Stimulated activated CD4-positive, alpha-beta T cell treated with anti-CD3 and anti-CD28 coated beads, Interleukin-4, amount 100 ng/mL, for 4 hours (primary cell): Measurements from ENCODE around the gene CTRB1.

ENCODE experiments used
- DNase-seq, 2 experiments: peaks; one replicate each; pipeline ENCODE4 v3.0.0-alpha.2; 2020

The CTRB1 gene

GRCh38 chr16:75218256-75219076 is at the start of gene CTRB1:
Gene CTRB1 (plus strand): TSS chr16:75218988. CDS start chr16:75219008, 20 bp downstream.
- DNase-seq, result no peak

- DNase-seq, result no peak
Measured at GRCh38 chr16:75169899-75170405, 48.8 kb upstream of the CTRB1 start.

GRCh38 chr16:75172578-75172977 is 46.2 kb upstream of the CTRB1 start:
- DNase-seq, result no peak

GRCh38 chr16:75175074-75175473 is 43.7 kb upstream of the CTRB1 start:
- no peak for DNase-seq

- DNase-seq, result no peak
Measured at GRCh38 chr16:75176926-75177325, 41.9 kb upstream of the CTRB1 start.

GRCh38 chr16:75179208-75179607 is 39.6 kb upstream of the CTRB1 start:
- no peak for DNase-seq

GRCh38 chr16:75181630-75182029 is 37.2 kb upstream of the CTRB1 start:
- DNase-seq, result no peak

GRCh38 chr16:75188832-75189477 is 29.8 kb upstream of the CTRB1 start:
- DNase-seq, result no peak

- no peak for DNase-seq
Measured at GRCh38 chr16:75189638-75190245, 29.0 kb upstream of the CTRB1 start.

GRCh38 chr16:75192606-75193264 is 26.1 kb upstream of the CTRB1 start:
- no peak for DNase-seq

GRCh38 chr16:75193265-75193650 is 25.5 kb upstream of the CTRB1 start:
- no peak for DNase-seq

GRCh38 chr16:75193730-75194444 is 24.9 kb upstream of the CTRB1 start:
- DNase-seq, result no peak

- DNase-seq, result no peak
Measured at GRCh38 chr16:75195811-75196790, 22.7 kb upstream of the CTRB1 start.

GRCh38 chr16:75196836-75197235 is 22.0 kb upstream of the CTRB1 start:
- DNase-seq, result no peak

- DNase-seq, result no peak
Measured at GRCh38 chr16:75197522-75198134, 21.2 kb upstream of the CTRB1 start.

- no peak for DNase-seq
Measured at GRCh38 chr16:75198135-75198600, 20.6 kb upstream of the CTRB1 start.

- no peak for DNase-seq
Measured at GRCh38 chr16:75202069-75202590, 16.7 kb upstream of the CTRB1 start.

GRCh38 chr16:75203096-75203495 is 15.7 kb upstream of the CTRB1 start:
- DNase-seq, result no peak

- DNase-seq, result no peak
Measured at GRCh38 chr16:75203667-75204409, 14.9 kb upstream of the CTRB1 start.

- DNase-seq, result no peak
Measured at GRCh38 chr16:75204410-75204758, 14.4 kb upstream of the CTRB1 start.
